ENCODE results near the gene SYMPK.

The SYMPK gene

GRCh38 chr19:45765702-45766295, 97.1 kb downstream of the SYMPK start:
- TF ChIP-seq TOX (CRISPR knock-in tag; IDR thresholded peaks at IDR 0.05; ENCODE audit: borderline replicate concordance) = no peak
- no peak for TF ChIP-seq ZFP30 (CRISPR knock-in tag; IDR thresholded peaks at IDR 0.05)
- no peak for TF ChIP-seq CREB5 (CRISPR knock-in tag; IDR thresholded peaks at IDR 0.05; ENCODE audit: low read depth)
- no peak for TF ChIP-seq TCF4 (CRISPR knock-in tag; IDR thresholded peaks at IDR 0.05; ENCODE audit: borderline replicate concordance)
- TF ChIP-seq ESRRG (CRISPR knock-in tag; IDR thresholded peaks at IDR 0.05) = no peak
- no peak for TF ChIP-seq ZC3H10 (CRISPR knock-in tag; IDR thresholded peaks at IDR 0.05)
- TF ChIP-seq TSHZ2 (CRISPR knock-in tag; IDR thresholded peaks at IDR 0.05) = no peak
- no peak for TF ChIP-seq CSRNP3 (CRISPR knock-in tag; IDR thresholded peaks at IDR 0.05)
- no peak for TF ChIP-seq PATZ1 (CRISPR knock-in tag; IDR thresholded peaks at IDR 0.05; ENCODE audit: borderline replicate concordance)
- TF ChIP-seq ARNTL (CRISPR knock-in tag; IDR thresholded peaks at IDR 0.05; ENCODE audit: borderline replicate concordance, low read depth) = no peak
- no peak for TF ChIP-seq ZNF70 (CRISPR knock-in tag; IDR thresholded peaks at IDR 0.05)
- no peak for TF ChIP-seq ISL1 (CRISPR knock-in tag; IDR thresholded peaks at IDR 0.05)
- TF ChIP-seq RARB (CRISPR knock-in tag; IDR thresholded peaks at IDR 0.05) = no peak
- TF ChIP-seq SNAI2 (CRISPR knock-in tag; IDR thresholded peaks at IDR 0.05) = no peak
- TF ChIP-seq CSDC2 (CRISPR knock-in tag; IDR thresholded peaks at IDR 0.05) = no peak
- no peak for ATAC-seq
